Stimulated activated CD8-positive, alpha-beta memory T cell treated with anti-CD3 and anti-CD28 coated beads, Interleukin-12 subunit alpha, Interleukin-12 subunit beta, amount 100 ng/mL, for 4 hours (primary cell): Measurements from ENCODE around the gene IWS1.
A peak's percentile ranks its signal among the peaks of the same experiment; 100 is the strongest.
"Not testable (repeated sequence)": the region's sequence is repeated elsewhere in the genome, so short reads cannot be mapped to it uniquely, and the experiment has no call there.

Experiments
- DNase-seq: peaks from one replicate; pipeline ENCODE4 v3.0.0-alpha.2; 2020; ENCODE audit warnings: low read depth

IWS1 gene

GRCh38 chr2:127526132-127527000 lies at the start of gene IWS1:
Gene IWS1 (minus strand): TSS chr2:127526489. CDS start chr2:127526208, 281 bp downstream.
- DNase-seq = peak; percentile 84

- DNase-seq = no peak
Observed at GRCh38 chr2:127575941-127576432, 49.7 kb upstream of the IWS1 start.

- no peak for DNase-seq
Observed at GRCh38 chr2:127575185-127575765, 49.0 kb upstream of the IWS1 start.

GRCh38 chr2:127574656-127575055 lies 48.4 kb upstream of the IWS1 start:
- DNase-seq = no peak

GRCh38 chr2:127573771-127574170 lies 47.5 kb upstream of the IWS1 start:
- DNase-seq = no peak

GRCh38 chr2:127573298-127573697 lies 47.0 kb upstream of the IWS1 start:
- no peak for DNase-seq

GRCh38 chr2:127572841-127573240 lies 46.6 kb upstream of the IWS1 start:
- no peak for DNase-seq

GRCh38 chr2:127572352-127572751 lies 46.1 kb upstream of the IWS1 start:
- DNase-seq = not testable (repeated sequence)

GRCh38 chr2:127570282-127571250 lies 44.3 kb upstream of the IWS1 start:
- no peak for DNase-seq

GRCh38 chr2:127569666-127570065 lies 43.4 kb upstream of the IWS1 start:
- no peak for DNase-seq

- DNase-seq = no peak
Observed at GRCh38 chr2:127568128-127568527, 41.8 kb upstream of the IWS1 start.

- no peak for DNase-seq
Observed at GRCh38 chr2:127567351-127567854, 41.1 kb upstream of the IWS1 start.

- no peak for DNase-seq
Observed at GRCh38 chr2:127566576-127566975, 40.3 kb upstream of the IWS1 start.

- no peak for DNase-seq
Observed at GRCh38 chr2:127566139-127566417, 39.8 kb upstream of the IWS1 start.

- no peak for DNase-seq
Observed at GRCh38 chr2:127565261-127566138, 39.2 kb upstream of the IWS1 start.

GRCh38 chr2:127564429-127565260 lies 38.4 kb upstream of the IWS1 start:
- DNase-seq = no peak

- no peak for DNase-seq
Observed at GRCh38 chr2:127563458-127564428, 37.5 kb upstream of the IWS1 start.

GRCh38 chr2:127562936-127563335 lies 36.6 kb upstream of the IWS1 start:
- no peak for DNase-seq

- DNase-seq = no peak
Observed at GRCh38 chr2:127561371-127561770, 35.1 kb upstream of the IWS1 start.
